GM11168 (cell line): ENCODE results near the gene MACO1.
"Not testable (repeated sequence)": the region's sequence is repeated elsewhere in the genome, so short reads cannot be mapped to it uniquely, and the experiment has no call there.

Source experiments
- in situ Hi-C: fragments of 300-500 bp; cut with MboI; formaldehyde crosslinking; loops from one replicate; pipeline ENCODE4 v1.12.0; 2022; ENCODE audit warnings: low sequenced_read_pairs; ENCODE audit not compliant: unreplicated experiment

MACO1 gene, protein sequence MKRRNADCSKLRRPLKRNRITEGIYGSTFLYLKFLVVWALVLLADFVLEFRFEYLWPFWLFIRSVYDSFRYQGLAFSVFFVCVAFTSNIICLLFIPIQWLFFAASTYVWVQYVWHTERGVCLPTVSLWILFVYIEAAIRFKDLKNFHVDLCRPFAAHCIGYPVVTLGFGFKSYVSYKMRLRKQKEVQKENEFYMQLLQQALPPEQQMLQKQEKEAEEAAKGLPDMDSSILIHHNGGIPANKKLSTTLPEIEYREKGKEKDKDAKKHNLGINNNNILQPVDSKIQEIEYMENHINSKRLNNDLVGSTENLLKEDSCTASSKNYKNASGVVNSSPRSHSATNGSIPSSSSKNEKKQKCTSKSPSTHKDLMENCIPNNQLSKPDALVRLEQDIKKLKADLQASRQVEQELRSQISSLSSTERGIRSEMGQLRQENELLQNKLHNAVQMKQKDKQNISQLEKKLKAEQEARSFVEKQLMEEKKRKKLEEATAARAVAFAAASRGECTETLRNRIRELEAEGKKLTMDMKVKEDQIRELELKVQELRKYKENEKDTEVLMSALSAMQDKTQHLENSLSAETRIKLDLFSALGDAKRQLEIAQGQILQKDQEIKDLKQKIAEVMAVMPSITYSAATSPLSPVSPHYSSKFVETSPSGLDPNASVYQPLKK

DNA sequence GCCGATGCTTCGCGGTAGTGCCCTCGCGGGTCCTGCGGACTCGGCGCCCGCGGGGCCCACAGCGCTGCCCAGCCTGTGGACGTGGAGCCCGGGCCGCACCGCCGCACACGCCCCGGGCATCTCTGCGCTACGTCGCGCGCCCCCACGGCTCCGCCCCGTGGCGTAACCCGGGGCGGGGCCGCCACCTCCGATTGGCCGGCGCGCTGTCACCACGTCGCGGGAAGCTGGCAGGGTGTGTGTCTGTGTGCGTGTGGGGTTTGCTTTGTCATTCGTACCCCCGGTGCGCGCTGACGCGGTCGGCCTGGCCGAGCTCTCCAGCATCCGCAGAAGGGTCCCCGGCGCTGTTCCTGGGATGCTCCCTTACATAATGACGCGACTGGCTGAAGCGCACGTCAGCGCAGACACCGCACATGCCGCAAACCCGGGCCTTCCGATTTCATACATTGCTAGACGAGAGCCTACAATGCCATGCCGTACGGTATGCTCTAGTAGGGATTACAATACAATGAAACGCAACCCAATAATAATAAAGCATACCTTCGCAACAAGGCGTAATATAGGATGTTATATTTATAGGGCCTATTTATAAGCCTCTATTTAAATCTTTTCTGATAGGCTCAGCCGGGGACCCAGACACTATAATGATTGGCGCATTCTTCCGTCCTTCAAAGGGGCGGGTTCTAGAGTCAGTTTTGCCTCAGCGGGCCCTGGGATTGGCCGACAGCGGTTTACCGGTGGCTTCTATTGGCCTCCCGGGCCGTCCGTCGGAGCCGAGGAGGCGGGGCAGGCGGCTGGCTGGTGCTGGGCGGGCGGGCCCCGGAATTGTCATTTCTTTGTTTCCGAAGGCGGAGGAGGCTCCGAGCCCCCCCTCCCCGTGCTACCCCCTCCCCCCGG lies at the start of gene MACO1:
TSS of gene MACO1 (plus strand) at position 825 of the 894 bp plus-strand sequence. CDS start 202 bp downstream, outside the sequence.
- in situ Hi-C loops = no loop called here

DNA sequence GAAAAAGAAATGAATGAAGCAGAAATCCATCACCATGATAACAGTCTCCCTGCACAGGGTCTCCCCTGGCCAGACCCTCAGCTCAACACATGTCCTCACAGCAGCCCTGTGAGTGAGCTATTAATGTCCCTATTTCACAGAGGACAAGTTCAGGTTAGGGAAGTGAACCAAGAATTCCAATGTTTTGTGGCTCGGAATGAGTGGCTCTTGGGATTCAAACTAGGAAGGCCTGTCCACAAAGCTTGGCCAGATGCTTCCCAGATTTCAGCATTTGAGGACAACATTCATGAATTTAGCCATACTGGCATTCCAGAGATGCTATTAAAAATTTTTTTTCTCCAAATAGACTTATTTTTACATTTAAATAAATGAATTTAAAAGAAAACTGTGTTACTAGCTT lies 48.2 kb upstream of the MACO1 start:
- in situ Hi-C loops = not testable (repeated sequence)

DNA sequence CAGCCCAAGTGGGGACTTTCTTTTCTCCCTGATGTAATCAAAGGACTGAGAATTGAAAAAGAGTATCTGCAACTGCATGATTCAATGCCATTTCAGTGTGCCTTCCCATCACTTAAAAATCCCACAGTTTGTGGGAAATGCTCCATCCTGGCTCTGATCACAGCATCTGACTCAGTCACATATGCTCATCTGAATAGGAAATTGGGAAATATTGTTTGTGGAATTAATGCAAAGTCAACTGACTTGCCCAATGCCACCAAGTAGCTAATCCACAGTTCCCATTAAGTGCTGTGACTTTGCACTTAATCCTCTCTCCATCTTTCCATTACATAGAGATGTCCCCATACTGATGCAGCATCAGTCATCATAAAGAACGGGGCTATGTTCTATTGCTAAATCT lies 47.6 kb upstream of the MACO1 start:
- in situ Hi-C loops = not testable (repeated sequence)

DNA sequence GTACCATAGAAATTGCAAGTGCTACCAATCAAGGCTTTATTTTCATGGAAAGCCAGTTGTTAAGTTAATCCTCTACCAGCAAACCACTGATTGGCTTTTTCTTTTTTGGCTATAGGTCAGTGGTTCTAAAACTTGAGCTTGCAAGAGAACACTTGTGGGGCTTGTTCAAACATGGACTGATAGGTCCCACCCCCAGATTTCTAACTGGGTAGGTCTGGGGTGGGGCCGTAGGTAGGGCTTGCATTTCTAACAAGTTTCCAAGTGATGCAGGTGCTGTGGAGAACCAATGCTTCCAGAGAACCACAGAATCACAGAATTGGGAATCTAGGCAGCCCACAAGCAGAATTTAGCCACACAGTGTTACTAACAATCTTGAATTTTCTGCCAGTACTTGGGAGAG lies 46.8 kb upstream of the MACO1 start:
- in situ Hi-C loops = not testable (repeated sequence)

DNA sequence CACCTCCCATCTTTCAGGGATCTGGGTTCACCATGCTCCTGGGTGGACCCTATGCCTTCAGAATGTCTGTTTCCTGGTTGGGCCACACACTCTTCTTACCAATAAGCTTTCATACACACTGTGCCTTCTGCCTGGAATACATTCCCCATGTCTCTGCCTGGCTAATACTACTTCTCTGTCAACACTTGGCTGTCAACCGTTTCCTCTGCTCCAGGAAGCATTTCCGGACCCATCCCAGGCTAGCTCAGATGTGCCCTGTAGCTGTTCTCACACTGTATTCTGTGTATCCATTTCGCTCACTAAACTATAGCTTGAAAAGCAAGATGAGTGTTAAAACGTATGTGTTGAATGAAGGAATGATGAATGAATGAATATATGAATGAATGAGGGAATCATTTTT lies 43.6 kb upstream of the MACO1 start:
- in situ Hi-C loops = not testable (repeated sequence)

DNA sequence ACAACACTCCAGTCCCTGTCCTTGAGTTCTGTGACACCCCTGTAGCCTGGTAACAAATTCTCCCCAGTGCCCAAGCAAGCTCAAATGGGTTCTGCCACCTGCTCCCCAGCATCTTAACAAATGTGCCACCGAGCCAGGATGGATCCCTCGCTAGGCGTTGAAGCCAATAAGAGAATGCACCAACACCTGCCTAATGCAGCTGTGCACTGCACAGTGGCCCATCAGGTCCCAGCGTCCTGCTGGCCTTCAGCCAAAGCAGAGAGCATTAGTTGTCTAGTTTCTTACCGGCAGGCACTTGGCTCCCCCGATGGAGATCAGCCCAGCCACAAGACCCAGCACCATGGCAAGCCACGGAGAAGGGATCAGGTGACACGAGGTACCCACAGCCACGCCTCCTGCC lies 42.0 kb upstream of the MACO1 start:
- in situ Hi-C loops = not testable (repeated sequence)

- in situ Hi-C loops = not testable (repeated sequence)
Observed at GRCh38 chr1:25389721-25390120, 41.0 kb upstream of the MACO1 start.

GRCh38 chr1:25392841-25393240 lies 37.9 kb upstream of the MACO1 start:
- in situ Hi-C loops = no loop called here

GRCh38 chr1:25397549-25397948 lies 33.1 kb upstream of the MACO1 start:
- in situ Hi-C loops = not testable (repeated sequence)

DNA sequence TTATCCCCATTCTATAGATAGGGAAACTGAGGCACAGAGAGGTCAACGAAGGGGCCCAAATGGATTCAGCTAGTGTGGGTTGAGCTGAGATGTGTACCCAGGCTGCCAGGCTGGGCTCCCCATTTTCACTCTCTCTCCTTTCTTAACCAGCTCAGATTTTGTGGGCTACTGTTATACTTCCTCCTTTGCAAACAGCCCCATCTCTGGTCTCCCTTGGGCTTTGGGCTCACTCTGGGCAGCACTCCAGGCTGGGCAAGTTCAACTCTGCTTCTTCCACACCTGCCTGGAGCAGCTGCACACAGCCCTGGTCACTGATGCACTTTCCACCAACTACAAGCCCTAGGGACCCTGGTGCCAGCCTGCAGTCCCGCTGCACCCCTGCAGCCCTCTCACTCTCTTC lies 32.6 kb upstream of the MACO1 start:
- in situ Hi-C loops = not testable (repeated sequence)

- in situ Hi-C loops = loop anchor here (5.0 to 25.0 kb wide), 2 partner anchors 111 to 409 kb away; partner anchors contain the start of genes MTFR1L and SELENON
Observed at GRCh38 chr1:25402947-25403803, 27.5 kb upstream of the MACO1 start.

- in situ Hi-C loops = loop anchor here (25.0 kb wide), 1 partner anchor 406 kb away; the partner anchor contains the start of genes MTFR1L and SELENON
Observed at GRCh38 chr1:25405731-25406305, 24.9 kb upstream of the MACO1 start.

DNA sequence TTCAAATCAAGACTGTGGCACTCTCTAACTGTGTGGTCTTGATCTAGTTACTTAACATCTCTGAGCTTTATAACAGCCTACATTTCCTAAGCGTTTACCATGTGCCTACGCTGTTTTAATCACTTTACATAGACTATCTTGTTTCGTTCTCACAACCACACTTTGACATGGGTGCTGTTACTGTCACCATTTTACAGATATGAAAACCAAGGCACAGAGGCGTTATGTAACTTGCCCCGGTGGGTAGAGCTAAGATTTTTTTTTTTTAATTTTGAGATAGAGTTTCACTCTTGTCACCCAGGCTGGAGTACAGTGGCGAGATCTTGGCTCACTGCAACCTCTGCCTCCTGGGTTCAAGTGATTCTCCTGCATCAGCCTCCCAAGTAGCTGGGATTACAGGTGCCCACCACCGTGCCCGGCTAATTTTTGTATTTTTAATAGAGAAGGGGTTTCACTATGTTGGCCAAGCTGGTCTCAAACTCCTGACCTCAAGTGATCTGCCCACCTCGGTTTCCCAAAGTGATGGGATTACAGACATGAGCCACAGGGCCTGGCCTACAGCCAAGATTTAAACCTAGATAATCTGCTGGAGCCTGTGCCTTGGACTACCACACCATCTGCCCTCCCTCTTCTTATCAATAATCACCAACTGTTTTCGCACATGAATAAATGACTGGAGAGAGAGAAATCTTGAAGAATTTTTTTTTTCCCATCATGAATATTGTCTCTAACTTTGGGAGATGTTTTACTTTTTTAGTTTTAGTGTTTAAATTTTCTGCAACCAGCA lies 20.9 kb upstream of the MACO1 start:
- in situ Hi-C loops = loop anchor here (10.0 to 25.0 kb wide), 2 partner anchors 135 to 402 kb away; partner anchors contain the start of genes MTFR1L, RHD and SELENON

- in situ Hi-C loops = loop anchor here (10.0 to 25.0 kb wide), 2 partner anchors 138 to 399 kb away; partner anchors contain the start of genes MTFR1L, RHD and SELENON
Observed at GRCh38 chr1:25412872-25413623, 17.6 kb upstream of the MACO1 start.

- in situ Hi-C loops = loop anchor here (10.0 to 25.0 kb wide), 2 partner anchors 139 to 398 kb away; partner anchors contain the start of genes MTFR1L, RHD and SELENON
Observed at GRCh38 chr1:25414157-25414556, 16.5 kb upstream of the MACO1 start.

- in situ Hi-C loops = loop anchor here (10.0 to 25.0 kb wide), 2 partner anchors 140 to 398 kb away; partner anchors contain the start of genes MTFR1L, RHD and SELENON
Observed at GRCh38 chr1:25414578-25414977, 16.1 kb upstream of the MACO1 start.

DNA sequence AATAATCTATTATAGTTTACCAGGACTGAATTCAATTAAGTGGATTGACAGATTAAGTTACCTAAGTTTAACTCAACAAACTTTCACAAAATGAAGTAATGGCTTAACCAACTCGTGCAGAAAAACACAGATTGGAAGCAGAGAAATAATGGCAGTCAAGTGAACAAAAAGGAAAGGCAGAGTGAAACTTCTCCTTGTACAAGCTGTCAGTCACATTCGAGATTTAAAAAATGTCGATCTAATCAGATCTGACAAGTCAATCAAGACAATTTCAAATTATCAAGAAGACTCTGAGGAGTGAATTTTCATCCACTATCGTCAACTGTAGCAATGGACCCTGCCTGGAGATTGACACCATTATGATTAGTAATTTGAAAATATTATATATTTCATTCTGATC lies 13.4 kb upstream of the MACO1 start:
- in situ Hi-C loops = loop anchor here (10.0 to 25.0 kb wide), 2 partner anchors 142 to 395 kb away; partner anchors contain the start of genes MTFR1L, RHD and SELENON
